Fibroblast of lung (primary cell): ENCODE data around the gene PEF1.

Experiments
- EZH2 ChIP-seq: IDR thresholded peaks from 2 replicates; pipeline ENCODE4 v1.5.1; 2012; ENCODE audit warnings: low read length, control low read depth, mild to moderate bottlenecking; ENCODE audit errors: missing control alignments
- TF ChIP-seq, protein P1 (sequence below), 2 donors: IDR thresholded peaks in 1 of 2; conservative IDR thresholded peaks in 1 of 2; 1 replicate in 1 of 2; 2 replicates in 1 of 2; pipeline ENCODE4 v1.5.1; 2011 to 2012; ENCODE audit warnings: low read length in 2 of 2, control low read depth in 1 of 2, inconsistent platforms in 1 of 2, low read depth in 1 of 2, mild to moderate bottlenecking in 1 of 2

DNA sequence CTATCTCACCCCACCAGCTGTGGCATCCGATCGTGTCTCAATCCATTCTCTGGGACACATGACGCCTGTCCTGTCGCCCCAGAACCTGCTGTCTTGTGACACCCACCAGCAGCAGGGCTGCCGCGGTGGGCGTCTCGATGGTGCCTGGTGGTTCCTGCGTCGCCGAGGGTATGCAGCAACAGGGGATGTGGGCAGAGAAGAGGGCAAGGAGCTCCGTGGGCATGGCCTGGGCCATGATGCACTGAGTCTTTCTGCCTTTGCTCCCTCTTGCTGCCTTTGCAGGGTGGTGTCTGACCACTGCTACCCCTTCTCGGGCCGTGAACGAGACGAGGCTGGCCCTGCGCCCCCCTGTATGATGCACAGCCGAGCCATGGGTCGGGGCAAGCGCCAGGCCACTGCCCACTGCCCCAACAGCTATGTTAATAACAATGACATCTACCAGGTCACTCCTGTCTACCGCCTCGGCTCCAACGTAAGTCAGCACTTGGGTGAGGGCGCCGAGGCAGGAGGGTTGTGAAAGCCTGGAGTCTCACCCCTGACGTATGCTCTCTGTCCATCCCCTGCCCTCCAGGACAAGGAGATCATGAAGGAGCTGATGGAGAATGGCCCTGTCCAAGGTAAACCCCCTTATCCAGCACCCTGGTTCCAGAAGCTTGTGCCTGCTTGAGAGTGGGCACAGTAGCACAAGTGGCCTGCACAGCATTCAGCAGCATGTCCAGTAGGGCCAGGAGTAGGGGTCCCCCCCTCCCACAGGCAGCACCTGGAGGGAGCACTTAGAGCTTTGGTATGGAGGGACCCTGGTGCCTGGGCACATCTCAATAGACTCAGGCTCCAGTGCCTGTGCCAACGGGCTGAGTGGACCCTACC lies 59.6 kb downstream of the PEF1 start:
- TF ChIP-seq, protein P1, sequence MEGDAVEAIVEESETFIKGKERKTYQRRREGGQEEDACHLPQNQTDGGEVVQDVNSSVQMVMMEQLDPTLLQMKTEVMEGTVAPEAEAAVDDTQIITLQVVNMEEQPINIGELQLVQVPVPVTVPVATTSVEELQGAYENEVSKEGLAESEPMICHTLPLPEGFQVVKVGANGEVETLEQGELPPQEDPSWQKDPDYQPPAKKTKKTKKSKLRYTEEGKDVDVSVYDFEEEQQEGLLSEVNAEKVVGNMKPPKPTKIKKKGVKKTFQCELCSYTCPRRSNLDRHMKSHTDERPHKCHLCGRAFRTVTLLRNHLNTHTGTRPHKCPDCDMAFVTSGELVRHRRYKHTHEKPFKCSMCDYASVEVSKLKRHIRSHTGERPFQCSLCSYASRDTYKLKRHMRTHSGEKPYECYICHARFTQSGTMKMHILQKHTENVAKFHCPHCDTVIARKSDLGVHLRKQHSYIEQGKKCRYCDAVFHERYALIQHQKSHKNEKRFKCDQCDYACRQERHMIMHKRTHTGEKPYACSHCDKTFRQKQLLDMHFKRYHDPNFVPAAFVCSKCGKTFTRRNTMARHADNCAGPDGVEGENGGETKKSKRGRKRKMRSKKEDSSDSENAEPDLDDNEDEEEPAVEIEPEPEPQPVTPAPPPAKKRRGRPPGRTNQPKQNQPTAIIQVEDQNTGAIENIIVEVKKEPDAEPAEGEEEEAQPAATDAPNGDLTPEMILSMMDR (conservative IDR thresholded peaks at IDR 0.05 in 1 of 2, IDR thresholded peaks at IDR 0.05 in 1 of 2; ENCODE audit: low read depth in 1 of 2, low read length in 2 of 2): no peak
- TF ChIP-seq EZH2: no peak
